Measurements from ENCODE around the gene ATG4C.

ATG4C gene

GRCh38 chr1:62905872-62906271, 121.9 kb downstream of the ATG4C start:
- DNase-seq: no peak

- DNase-seq: no peak
Measured at GRCh38 chr1:62906428-62906886, 122.5 kb downstream of the ATG4C start.

- no peak for DNase-seq
Measured at GRCh38 chr1:62908168-62908695, 124.3 kb downstream of the ATG4C start.

- no peak for DNase-seq
Measured at GRCh38 chr1:62912028-62912638, 128.2 kb downstream of the ATG4C start.

Data from cortex of kidney (tissue), 1 donor.